GM12892 (cell line): ENCODE data around the gene FATE1.

ENCODE experiments used
- POLR2A ChIP-seq: IDR thresholded peaks from 2 replicates; pipeline ENCODE4 v1.6.1; 2011; ENCODE audit warnings: low read depth, low read length, control low read depth
- POLR2AphosphoS5 ChIP-seq: IDR thresholded peaks from 2 replicates; pipeline ENCODE4 v1.6.1; 2011; ENCODE audit warnings: low read depth, low read length, control low read depth
- TAF1 ChIP-seq: IDR thresholded peaks from 2 replicates; pipeline ENCODE4 v1.6.1; 2011; ENCODE audit warnings: low read depth, mild to moderate bottlenecking, control low read depth, low read length, borderline replicate concordance

- no peak for TF ChIP-seq POLR2A
- no peak for TF ChIP-seq TAF1
- TF ChIP-seq POLR2AphosphoS5, result no peak
These were observed 26.5 kb downstream of the FATE1 start for GRCh38 chrX:151742311-151742710.
